HepG2 (cell line): ENCODE results near the gene KDM4B. TPM values are rescaled to one million over a fixed set of nuclear protein-coding genes. Genes with fewer than 3 reads are reported as not detected.

Experiments
- ATAC-seq: fragments of 200-7000 bp; cut with Tn5 transposase; 3 replicates; pipeline ENCODE4 v1.9.1; 2020; ENCODE audit warnings: mild to moderate bottlenecking, moderate library complexity
- BruUV-seq: library from RNA; stranded (reverse); fragments of 400-500 nt; replicated peaks from 2 replicates; lab custom pipeline; 2021; lab: Mats Ljungman, UMichigan
- CTCF ChIA-PET: fragments of 300-600 bp; formaldehyde crosslinking; extraction: SDS; loops from one replicate; lab custom pipeline; 2021; ENCODE audit warnings: low total read pairs, inconsistent platforms, low intra/inter-chr PET ratio; lab: Yijun Ruan, JAX
- POLR2A ChIA-PET: fragments of 350-600 bp; sonication (Branson Sonifier 250); formaldehyde crosslinking; loops from one replicate; lab custom pipeline; 2020; ENCODE audit warnings: antibody characterized with exemption, inconsistent platforms; lab: Yijun Ruan, JAX
- DNase-seq: peaks from one replicate; pipeline ENCODE4 v3.0.0-alpha.2; 2015; ENCODE audit warnings: low spot score
- FAIRE-seq: peaks from 3 replicates; lab custom pipeline; 2011; peaks lifted over from hg19 to GRCh38; lab: Jason Lieb, UNC
- H2AFZ ChIP-seq: one replicate; pipeline ENCODE4 v1.6.1; 2011; ENCODE audit warnings: low read length, inconsistent platforms
- H3K27ac ChIP-seq: fragments of 300-600 bp; 3 replicates; pipeline ENCODE4 v1.8.0; 2011; ENCODE audit warnings: mixed run types, mild to moderate bottlenecking, mixed read lengths, low read length, inconsistent platforms; ENCODE audit not compliant: insufficient read depth; ENCODE audit errors: extremely low read length
- H3K27me3 ChIP-seq, 2 experiments: fragments of 200-600 bp in 1 of 2; 2 replicates in 1 of 2; 3 replicates in 1 of 2; pipeline versions ENCODE4 v1.6.0 to v1.8.0; 2011; ENCODE audit warnings: low read length in 2 of 2, mild to moderate bottlenecking in 2 of 2, moderate library complexity in 2 of 2, inconsistent platforms in 1 of 2; ENCODE audit not compliant: insufficient read depth in 2 of 2, control insufficient read depth in 1 of 2
- H3K36me3 ChIP-seq, 2 experiments: fragments of 200-600 bp in 1 of 2; replicated peaks in 1 of 2; 2 replicates in 1 of 2; 3 replicates in 1 of 2; pipeline versions ENCODE4 v1.5.1 to v1.8.0; 2011; ENCODE audit warnings: low read length in 2 of 2, inconsistent platforms in 1 of 2; ENCODE audit not compliant: insufficient read depth in 2 of 2, control insufficient read depth in 1 of 2
- H3K4me1 ChIP-seq: 2 replicates; pipeline ENCODE4 v1.5.1; 2012; ENCODE audit warnings: low read length, inconsistent platforms; ENCODE audit not compliant: insufficient read depth
- H3K4me2 ChIP-seq: 2 replicates; pipeline ENCODE4 v1.6.0; 2011; ENCODE audit warnings: low read depth, low read length, inconsistent platforms
- H3K4me3 ChIP-seq, 3 experiments: fragments of 200-600 bp in 1 of 3; sonication (generic), shearing (Covaris generic) in 1 of 3; replicated peaks in 1 of 3; 2 replicates each; pipeline ENCODE4 v1.5.1; 2011 to 2016; ENCODE audit warnings: low read length in 3 of 3, inconsistent platforms in 2 of 3, low read depth in 2 of 3, mild to moderate bottlenecking in 2 of 3, control low read depth in 1 of 3, mixed read lengths in 1 of 3; ENCODE audit not compliant: insufficient read depth in 1 of 3
- H3K79me2 ChIP-seq: one replicate; pipeline ENCODE4 v1.6.1; 2011; ENCODE audit warnings: low read length, inconsistent platforms; ENCODE audit not compliant: insufficient read depth
- H3K9ac ChIP-seq: 2 replicates; pipeline ENCODE4 v1.6.0; 2011; ENCODE audit warnings: mild to moderate bottlenecking, low read depth, low read length, inconsistent platforms; ENCODE audit not compliant: insufficient read depth
- H3K9me3 ChIP-seq: 2 replicates; pipeline ENCODE4 v1.5.1; 2012; ENCODE audit warnings: mild to moderate bottlenecking, low read length
- H4K20me1 ChIP-seq: 2 replicates; pipeline ENCODE4 v1.6.0; 2011; ENCODE audit warnings: inconsistent platforms, mild to moderate bottlenecking, low read length, moderate library complexity; ENCODE audit not compliant: insufficient read depth
- BCL6 ChIP-seq: IDR thresholded peaks from 2 replicates; pipeline ENCODE4 v1.6.1; 2016; ENCODE audit warnings: missing genetic modification reagents, missing compliant biosample characterization
- KDM4B ChIP-seq: sonication (generic); formaldehyde crosslinking; IDR thresholded peaks from 2 replicates; pipeline ENCODE4 v1.4.0; 2020; ENCODE audit warnings: missing genetic modification reagents
- PCBP1 ChIP-seq: fragments of 200-400 bp; formaldehyde crosslinking; IDR thresholded peaks from 2 replicates; pipeline ENCODE4 v1.6.1; 2017; ENCODE audit warnings: mild to moderate bottlenecking, low read depth, low read length, borderline replicate concordance
- SALL2 ChIP-seq: sonication (generic); formaldehyde crosslinking; IDR thresholded peaks from 2 replicates; pipeline ENCODE4 v1.8.1; 2023; ENCODE audit warnings: mild to moderate bottlenecking, missing genetic modification reagents, inconsistent platforms
- SNAPC2 ChIP-seq: sonication (generic); formaldehyde crosslinking; IDR thresholded peaks from 2 replicates; pipeline ENCODE4 v1.8.1; 2022; ENCODE audit warnings: mild to moderate bottlenecking, missing genetic modification reagents
- TBL1XR1 ChIP-seq: fragments of 150-350 bp; IDR thresholded peaks from 2 replicates; pipeline ENCODE4 v1.6.1; 2014; ENCODE audit warnings: borderline replicate concordance, low read length; ENCODE audit not compliant: partially characterized antibody
- YEATS4 ChIP-seq: sonication (generic); formaldehyde crosslinking; IDR thresholded peaks from 2 replicates; pipeline ENCODE4 v1.4.0; 2020; ENCODE audit warnings: missing genetic modification reagents, borderline replicate concordance
- ZFP82 ChIP-seq: sonication (generic); formaldehyde crosslinking; IDR thresholded peaks from 2 replicates; pipeline ENCODE4 v1.5.1; 2020; ENCODE audit warnings: mild to moderate bottlenecking, missing genetic modification reagents, borderline replicate concordance
- ZNF441 ChIP-seq: sonication (generic); formaldehyde crosslinking; IDR thresholded peaks from 2 replicates; pipeline ENCODE4 v1.7.0; 2021; ENCODE audit warnings: missing genetic modification reagents, borderline replicate concordance
- ZNF777 ChIP-seq: sonication (generic); formaldehyde crosslinking; IDR thresholded peaks from 2 replicates; pipeline ENCODE4 v1.4.0; 2020; ENCODE audit warnings: missing genetic modification reagents
- WGBS: methylation state at CpG from one replicate; pipeline ENCODE4 v1.1.6; 2017; ENCODE audit warnings: low lambda C conversion rate; 5-methylcytosine and 5-hydroxymethylcytosine counted together
- in situ Hi-C: cut with HindIII; loops from 2 replicates; pipeline ENCODE4 v1.10.0; 2017; ENCODE audit warnings: low pct_unique_long_range_greater_than_20kb; ENCODE audit not compliant: extremely low pct_ligation_motif_present
- intact Hi-C: fragments of 100-400 bp; cut with micrococcal nuclease; formaldehyde crosslinking; loops from one replicate; pipeline ENCODE4 v1.10.0; 2022; ENCODE audit not compliant: unreplicated experiment
- polyA plus RNA-seq, 8 experiments: library from polyadenylated mRNA; depleted of rRNA in 3 of 8; stranded (reverse) in 7 of 8; unstranded in 1 of 8; fragments of >200 nt; fragmentation: Illumina TruSeq in 4 of 8; extraction: Trizol in 4 of 8; gene quantifications; 2 replicates each; pipeline versions ENCODE4 v1.2.1 to v1.2.3, GENCODE V29; 2011 to 2016; ENCODE audit warnings: low read depth in 4 of 8, missing spikeins in 1 of 8, mixed read lengths in 1 of 8; ENCODE audit not compliant: insufficient read depth in 1 of 8
- total RNA-seq, 5 experiments: library from RNA; depleted of rRNA; stranded (reverse); fragments of >200 nt; fragmentation: Illumina TruSeq; extraction: Trizol; gene quantifications; 2 replicates each; pipeline ENCODE4 v1.2.3, GENCODE V29; 2016; ENCODE audit warnings: low read depth in 1 of 5
- TF ChIP-seq, protein P1 (sequence below): sonication (generic); formaldehyde crosslinking; IDR thresholded peaks from 2 replicates; pipeline ENCODE4 v1.5.1; 2020; ENCODE audit warnings: mild to moderate bottlenecking, missing genetic modification reagents, moderate library complexity
- TF ChIP-seq, protein P2 (sequence below): sonication (generic); formaldehyde crosslinking; IDR thresholded peaks from 2 replicates; pipeline ENCODE4 v1.4.0; 2020; ENCODE audit warnings: missing genetic modification reagents
- TF ChIP-seq, protein P3 (sequence below): sonication (generic); formaldehyde crosslinking; IDR thresholded peaks from 2 replicates; pipeline ENCODE4 v1.5.0; 2020; ENCODE audit warnings: mild to moderate bottlenecking, missing genetic modification reagents, borderline replicate concordance

Gene KDM4B
- total and polyA plus RNA-seq, 2 of the 13 experiments (the other 11 are each of a cell fraction or from before 2014, with no cell fraction given): 4.9 to 14.6 TPM

DNA sequence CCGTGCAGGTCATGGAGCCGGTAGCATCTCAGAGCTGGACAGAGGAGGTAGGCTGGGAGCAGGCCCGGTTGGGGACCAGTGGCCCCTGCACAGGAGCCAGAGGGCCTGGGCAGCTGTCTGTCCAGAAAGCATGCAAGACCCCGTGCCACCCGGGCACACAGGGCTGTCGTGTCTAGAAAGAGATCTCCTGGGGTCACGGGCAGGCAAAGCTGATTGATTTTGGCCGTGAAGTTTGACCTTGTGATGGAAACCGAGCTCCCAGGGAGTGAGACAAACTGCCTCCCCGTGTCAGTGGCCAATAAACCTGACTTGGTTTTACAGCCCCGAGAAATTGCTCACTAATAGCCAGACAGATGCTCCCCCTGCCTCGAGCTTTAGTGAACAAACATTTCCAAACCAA is 98.8 kb downstream of the KDM4B start:
- Histone ChIP-seq H3K27me3 (no peaks in the 10 kb centered on the region), H3K27ac (peak overlapping the region; percentile 43), H2AFZ (no peak overlapping the region), H3K79me2 (no peaks in the 10 kb centered on the region), H3K36me3 (peaks cover 13 to 23% of the 10 kb centered on the region in 2 experiments; a peak in 4 of 5 replicates), H4K20me1 (peaks cover 12% of the 10 kb centered on the region; the same call in 1 of the 2 replicates), H3K4me1 (peaks cover 22% of the 10 kb centered on the region), H3K9me3 (peaks cover 3% of the 10 kb centered on the region; the same call in 1 of the 2 replicates), H3K4me3 (no peak overlapping the region), H3K9ac (no peak overlapping the region), H3K4me2 (0 out of 2 replicates have a peak overlapping the region, but pooled peaks have one; percentile 32)
- POLR2A ChIA-PET: no interaction called here
- ATAC-seq: peak; percentile 37
- FAIRE-seq: no peak
- CTCF ChIA-PET: no interaction called here
- intact Hi-C loops (no loop called here), in situ Hi-C loops (no loop called here)
- no peak for DNase-seq
- WGBS: 30% methylated on average over 10 of the region's 12 CpGs
- BruUV-seq: no TSS peak
- peak; percentile 27; the same call in 1 of the 2 replicates for TF ChIP-seq BCL6 (CRISPR knock-in tag)
- TF ChIP-seq SNAPC2 (CRISPR knock-in tag): no peak
- no peak for TF ChIP-seq SALL2
- no peak for TF ChIP-seq PCBP1
- no peak for TF ChIP-seq ZNF777
- no peak for TF ChIP-seq ZFP82 (CRISPR knock-in tag)
- TF ChIP-seq KDM4B (CRISPR knock-in tag): no peak
- TF ChIP-seq, protein P1, sequence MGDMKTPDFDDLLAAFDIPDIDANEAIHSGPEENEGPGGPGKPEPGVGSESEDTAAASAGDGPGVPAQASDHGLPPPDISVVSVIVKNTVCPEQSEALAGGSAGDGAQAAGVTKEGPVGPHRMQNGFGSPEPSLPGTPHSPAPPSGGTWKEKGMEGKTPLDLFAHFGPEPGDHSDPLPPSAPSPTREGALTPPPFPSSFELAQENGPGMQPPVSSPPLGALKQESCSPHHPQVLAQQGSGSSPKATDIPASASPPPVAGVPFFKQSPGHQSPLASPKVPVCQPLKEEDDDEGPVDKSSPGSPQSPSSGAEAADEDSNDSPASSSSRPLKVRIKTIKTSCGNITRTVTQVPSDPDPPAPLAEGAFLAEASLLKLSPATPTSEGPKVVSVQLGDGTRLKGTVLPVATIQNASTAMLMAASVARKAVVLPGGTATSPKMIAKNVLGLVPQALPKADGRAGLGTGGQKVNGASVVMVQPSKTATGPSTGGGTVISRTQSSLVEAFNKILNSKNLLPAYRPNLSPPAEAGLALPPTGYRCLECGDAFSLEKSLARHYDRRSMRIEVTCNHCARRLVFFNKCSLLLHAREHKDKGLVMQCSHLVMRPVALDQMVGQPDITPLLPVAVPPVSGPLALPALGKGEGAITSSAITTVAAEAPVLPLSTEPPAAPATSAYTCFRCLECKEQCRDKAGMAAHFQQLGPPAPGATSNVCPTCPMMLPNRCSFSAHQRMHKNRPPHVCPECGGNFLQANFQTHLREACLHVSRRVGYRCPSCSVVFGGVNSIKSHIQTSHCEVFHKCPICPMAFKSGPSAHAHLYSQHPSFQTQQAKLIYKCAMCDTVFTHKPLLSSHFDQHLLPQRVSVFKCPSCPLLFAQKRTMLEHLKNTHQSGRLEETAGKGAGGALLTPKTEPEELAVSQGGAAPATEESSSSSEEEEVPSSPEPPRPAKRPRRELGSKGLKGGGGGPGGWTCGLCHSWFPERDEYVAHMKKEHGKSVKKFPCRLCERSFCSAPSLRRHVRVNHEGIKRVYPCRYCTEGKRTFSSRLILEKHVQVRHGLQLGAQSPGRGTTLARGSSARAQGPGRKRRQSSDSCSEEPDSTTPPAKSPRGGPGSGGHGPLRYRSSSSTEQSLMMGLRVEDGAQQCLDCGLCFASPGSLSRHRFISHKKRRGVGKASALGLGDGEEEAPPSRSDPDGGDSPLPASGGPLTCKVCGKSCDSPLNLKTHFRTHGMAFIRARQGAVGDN (CRISPR knock-in tag): no peak
- TF ChIP-seq, protein P2, sequence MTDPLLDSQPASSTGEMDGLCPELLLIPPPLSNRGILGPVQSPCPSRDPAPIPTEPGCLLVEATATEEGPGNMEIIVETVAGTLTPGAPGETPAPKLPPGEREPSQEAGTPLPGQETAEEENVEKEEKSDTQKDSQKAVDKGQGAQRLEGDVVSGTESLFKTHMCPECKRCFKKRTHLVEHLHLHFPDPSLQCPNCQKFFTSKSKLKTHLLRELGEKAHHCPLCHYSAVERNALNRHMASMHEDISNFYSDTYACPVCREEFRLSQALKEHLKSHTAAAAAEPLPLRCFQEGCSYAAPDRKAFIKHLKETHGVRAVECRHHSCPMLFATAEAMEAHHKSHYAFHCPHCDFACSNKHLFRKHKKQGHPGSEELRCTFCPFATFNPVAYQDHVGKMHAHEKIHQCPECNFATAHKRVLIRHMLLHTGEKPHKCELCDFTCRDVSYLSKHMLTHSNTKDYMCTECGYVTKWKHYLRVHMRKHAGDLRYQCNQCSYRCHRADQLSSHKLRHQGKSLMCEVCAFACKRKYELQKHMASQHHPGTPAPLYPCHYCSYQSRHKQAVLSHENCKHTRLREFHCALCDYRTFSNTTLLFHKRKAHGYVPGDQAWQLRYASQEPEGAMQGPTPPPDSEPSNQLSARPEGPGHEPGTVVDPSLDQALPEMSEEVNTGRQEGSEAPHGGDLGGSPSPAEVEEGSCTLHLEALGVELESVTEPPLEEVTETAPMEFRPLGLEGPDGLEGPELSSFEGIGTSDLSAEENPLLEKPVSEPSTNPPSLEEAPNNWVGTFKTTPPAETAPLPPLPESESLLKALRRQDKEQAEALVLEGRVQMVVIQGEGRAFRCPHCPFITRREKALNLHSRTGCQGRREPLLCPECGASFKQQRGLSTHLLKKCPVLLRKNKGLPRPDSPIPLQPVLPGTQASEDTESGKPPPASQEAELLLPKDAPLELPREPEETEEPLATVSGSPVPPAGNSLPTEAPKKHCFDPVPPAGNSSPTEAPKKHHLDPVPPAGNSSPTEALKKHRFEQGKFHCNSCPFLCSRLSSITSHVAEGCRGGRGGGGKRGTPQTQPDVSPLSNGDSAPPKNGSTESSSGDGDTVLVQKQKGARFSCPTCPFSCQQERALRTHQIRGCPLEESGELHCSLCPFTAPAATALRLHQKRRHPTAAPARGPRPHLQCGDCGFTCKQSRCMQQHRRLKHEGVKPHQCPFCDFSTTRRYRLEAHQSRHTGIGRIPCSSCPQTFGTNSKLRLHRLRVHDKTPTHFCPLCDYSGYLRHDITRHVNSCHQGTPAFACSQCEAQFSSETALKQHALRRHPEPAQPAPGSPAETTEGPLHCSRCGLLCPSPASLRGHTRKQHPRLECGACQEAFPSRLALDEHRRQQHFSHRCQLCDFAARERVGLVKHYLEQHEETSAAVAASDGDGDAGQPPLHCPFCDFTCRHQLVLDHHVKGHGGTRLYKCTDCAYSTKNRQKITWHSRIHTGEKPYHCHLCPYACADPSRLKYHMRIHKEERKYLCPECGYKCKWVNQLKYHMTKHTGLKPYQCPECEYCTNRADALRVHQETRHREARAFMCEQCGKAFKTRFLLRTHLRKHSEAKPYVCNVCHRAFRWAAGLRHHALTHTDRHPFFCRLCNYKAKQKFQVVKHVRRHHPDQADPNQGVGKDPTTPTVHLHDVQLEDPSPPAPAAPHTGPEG (CRISPR knock-in tag): no peak
- TF ChIP-seq ZNF441 (CRISPR knock-in tag): no peak
- TF ChIP-seq, protein P3, sequence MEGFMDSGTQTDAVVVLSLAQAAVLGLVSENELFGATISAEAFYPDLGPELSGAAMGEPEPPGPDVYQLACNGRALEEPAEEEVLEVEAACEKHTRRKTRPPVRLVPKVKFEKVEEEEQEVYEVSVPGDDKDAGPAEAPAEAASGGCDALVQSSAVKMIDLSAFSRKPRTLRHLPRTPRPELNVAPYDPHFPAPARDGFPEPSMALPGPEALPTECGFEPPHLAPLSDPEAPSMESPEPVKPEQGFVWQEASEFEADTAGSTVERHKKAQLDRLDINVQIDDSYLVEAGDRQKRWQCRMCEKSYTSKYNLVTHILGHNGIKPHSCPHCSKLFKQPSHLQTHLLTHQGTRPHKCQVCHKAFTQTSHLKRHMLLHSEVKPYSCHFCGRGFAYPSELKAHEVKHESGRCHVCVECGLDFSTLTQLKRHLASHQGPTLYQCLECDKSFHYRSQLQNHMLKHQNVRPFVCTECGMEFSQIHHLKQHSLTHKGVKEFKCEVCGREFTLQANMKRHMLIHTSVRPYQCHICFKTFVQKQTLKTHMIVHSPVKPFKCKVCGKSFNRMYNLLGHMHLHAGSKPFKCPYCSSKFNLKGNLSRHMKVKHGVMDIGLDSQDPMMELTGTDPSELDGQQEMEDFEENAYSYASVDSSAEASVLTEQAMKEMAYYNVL (CRISPR knock-in tag): no peak
- TF ChIP-seq YEATS4 (CRISPR knock-in tag): 0 out of 2 replicates have a peak, but pooled peaks have one; percentile 6
- no peak for TF ChIP-seq TBL1XR1
